A549 (cell line): ENCODE data around the gene RNASE12. TPM values are rescaled to one million over a fixed set of nuclear protein-coding genes. Genes with fewer than 3 reads are reported as not detected.
"Not testable (repeated sequence)": the region's sequence is repeated elsewhere in the genome, so short reads cannot be mapped to it uniquely, and the experiment has no call there.

ENCODE experiments used
- ATAC-seq, 2 experiments: fragments of 200-7000 bp in 1 of 2; fragments of >200 bp in 1 of 2; cut with Nextera tagmentation in 1 of 2; cut with Tn5 transposase in 1 of 2; 3 replicates each; pipeline versions ENCODE4 v1.8.0 to v1.9.1; 2018 to 2020; ENCODE audit warnings: mild to moderate bottlenecking in 1 of 2, moderate library complexity in 1 of 2
- CTCF ChIA-PET: fragments of 300-600 bp; sonication (Branson Sonifier 250); formaldehyde crosslinking; extraction: SDS; loops from one replicate; lab custom pipeline; 2021; ENCODE audit warnings: antibody characterized with exemption, inconsistent platforms; lab: Yijun Ruan, JAX
- POLR2A ChIA-PET: fragments of 350-600 bp; formaldehyde crosslinking; extraction: SDS; loops from one replicate; lab custom pipeline; 2021; ENCODE audit warnings: antibody characterized with exemption, inconsistent platforms; lab: Yijun Ruan, JAX
- DNase-seq, 2 experiments: peaks; one replicate each; pipeline versions ENCODE4 v3.0.0 to v3.0.0-alpha.2; 2011 to 2016; ENCODE audit warnings: low read depth in 1 of 2, low spot score in 1 of 2
- FAIRE-seq: peaks from 2 replicates; lab custom pipeline; 2011; peaks lifted over from hg19 to GRCh38; lab: Jason Lieb, UNC
- H3K27ac ChIP-seq, 2 experiments: fragments of >200 bp; sonication (Bioruptor Twin); formaldehyde crosslinking; 3 replicates each; pipeline ENCODE4 v1.5.1; 2016 to 2017
- H3K4me1 ChIP-seq: fragments of >200 bp; sonication (Bioruptor Twin); formaldehyde crosslinking; 3 replicates; pipeline ENCODE4 v1.6.1; 2016
- H3K4me2 ChIP-seq: fragments of >200 bp; sonication (Bioruptor Twin); formaldehyde crosslinking; 3 replicates; pipeline ENCODE4 v1.6.1; 2016
- H3K4me3 ChIP-seq: fragments of >200 bp; sonication (Bioruptor Twin); formaldehyde crosslinking; 3 replicates; pipeline ENCODE4 v1.5.1; 2016
- H3K9me3 ChIP-seq: fragments of >200 bp; sonication (Bioruptor Twin); formaldehyde crosslinking; 3 replicates; pipeline ENCODE4 v1.6.1; 2016
- BHLHE40 ChIP-seq: IDR thresholded peaks from 2 replicates; pipeline ENCODE4 v1.6.1; 2012; ENCODE audit warnings: low read depth, low read length, inconsistent platforms
- CBX2 ChIP-seq: fragments of 200-600 bp; sonication (generic); IDR thresholded peaks from 2 replicates; pipeline ENCODE4 v1.6.1; 2016; ENCODE audit warnings: low read depth, mild to moderate bottlenecking, borderline replicate concordance
- CEBPB ChIP-seq, 2 experiments: fragments of >200 bp in 1 of 2; sonication (Bioruptor Twin) in 1 of 2; formaldehyde crosslinking in 1 of 2; IDR thresholded peaks; 2 replicates each; pipeline ENCODE4 v1.6.1; 2012 to 2016
- EHF ChIP-seq: fragments of 250-450 bp; sonication (Bioruptor Pico); IDR thresholded peaks from 2 replicates; pipeline ENCODE4 v1.5.0; 2020; ENCODE audit warnings: mild to moderate bottlenecking
- ESRRA ChIP-seq: fragments of 150-350 bp; IDR thresholded peaks from 2 replicates; pipeline ENCODE4 v1.6.1; 2014; ENCODE audit warnings: mild to moderate bottlenecking, low read length, borderline replicate concordance
- HEYL ChIP-seq: fragments of 250-450 bp; sonication (Bioruptor Pico); IDR thresholded peaks from 2 replicates; pipeline ENCODE4 v1.8.0; 2021; ENCODE audit warnings: mild to moderate bottlenecking, moderate library complexity
- HOXA7 ChIP-seq: fragments of 250-450 bp; sonication (Bioruptor Pico); IDR thresholded peaks from 2 replicates; pipeline ENCODE4 v1.5.0; 2020; ENCODE audit warnings: mild to moderate bottlenecking, moderate library complexity
- HOXB13 ChIP-seq: fragments of 250-450 bp; sonication (Bioruptor Pico); IDR thresholded peaks from 2 replicates; pipeline ENCODE4 v1.5.0; 2020; ENCODE audit warnings: low read depth, mild to moderate bottlenecking, moderate library complexity
- NR3C1 ChIP-seq: fragments of >200 bp; sonication (Bioruptor Twin); formaldehyde crosslinking; IDR thresholded peaks from 3 replicates; pipeline ENCODE4 v1.6.1; 2017
- POLR2A ChIP-seq: IDR thresholded peaks from 2 replicates; pipeline ENCODE4 v1.6.1; 2012; ENCODE audit warnings: mild to moderate bottlenecking, low read length
- SMC3 ChIP-seq: fragments of >200 bp; sonication (Bioruptor Twin); formaldehyde crosslinking; IDR thresholded peaks from 3 replicates; pipeline ENCODE4 v1.6.1; 2018; ENCODE audit warnings: inconsistent platforms
- TFCP2L1 ChIP-seq: fragments of 250-450 bp; sonication (Bioruptor Pico); IDR thresholded peaks from 2 replicates; pipeline ENCODE4 v1.5.0; 2021; ENCODE audit warnings: mild to moderate bottlenecking
- ZC3H11A ChIP-seq: fragments of 450-650 bp; IDR thresholded peaks from 2 replicates; pipeline ENCODE4 v1.6.1; 2014; ENCODE audit warnings: antibody characterized with exemption, mild to moderate bottlenecking
- WGBS: methylation state at CpG from one replicate; pipeline ENCODE4 v1.1.6; 2017; ENCODE audit errors: missing lambda C conversion rate; 5-methylcytosine and 5-hydroxymethylcytosine counted together
- polyA plus RNA-seq, 4 experiments: library from polyadenylated mRNA; depleted of rRNA in 3 of 4; stranded (reverse); fragments of >200 nt; fragmentation: RNase III in 1 of 4; extraction: RNeasy Plus Mini Kit Qiagen cat#74134 plus additional on column Dnase treatment in 1 of 4; gene quantifications; 2 replicates in 3 of 4; 3 replicates in 1 of 4; pipeline ENCODE4 v1.2.3, GENCODE V29; 2011 to 2017
- TF ChIP-seq, protein P1 (sequence below): fragments of 150-350 bp; IDR thresholded peaks from 2 replicates; pipeline ENCODE4 v1.6.1; 2014; ENCODE audit warnings: low read depth, mild to moderate bottlenecking, low read length
- TF ChIP-seq, protein P2 (sequence below): fragments of 250-450 bp; sonication (Bioruptor Pico); IDR thresholded peaks from 2 replicates; pipeline ENCODE4 v1.5.0; 2020; ENCODE audit warnings: low read depth, mild to moderate bottlenecking, moderate library complexity

Gene RNASE12
- polyA plus RNA-seq, 2 of the 4 experiments (the other 2 are of a cell fraction): not detected

DNA sequence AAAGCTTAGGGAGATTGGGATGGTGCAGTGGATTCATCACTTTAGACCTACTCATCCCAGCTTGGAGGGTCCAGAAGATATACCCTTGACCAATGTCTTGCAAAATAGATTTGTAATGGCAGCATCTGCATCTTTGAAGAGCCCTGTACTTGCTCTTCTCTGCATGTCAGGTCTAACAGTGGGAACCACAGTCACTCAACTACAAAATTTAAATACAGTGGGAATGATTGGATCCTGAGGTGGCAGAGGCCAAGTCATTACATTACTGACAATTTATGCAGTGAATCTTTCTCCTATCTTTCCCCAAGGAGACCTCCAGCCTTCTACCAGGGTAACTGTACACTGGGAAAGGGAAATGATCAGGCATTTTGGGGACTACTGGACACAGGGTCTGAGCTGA is 22.1 kb downstream of the RNASE12 start:
- no peak for TF ChIP-seq EHF (CRISPR knock-in tag)
- no peak overlapping the region for H3K4me3 ChIP-seq
- H3K4me1 ChIP-seq: no peaks in the 10 kb centered on the region
- DNase-seq (no peak), ATAC-seq (no peak), FAIRE-seq (no peak)
- CTCF ChIA-PET: interaction anchor here (1.1 kb wide), 1 partner anchor 21 kb away, joined by 3 read pairs; no protein-coding TSS in a partner anchor
- no peak overlapping the region for H3K4me2 ChIP-seq
- peaks cover 14% of the 10 kb centered on the region for H3K9me3 ChIP-seq
- no peak overlapping the region for H3K27ac ChIP-seq
- POLR2A ChIA-PET: no interaction called here

DNA sequence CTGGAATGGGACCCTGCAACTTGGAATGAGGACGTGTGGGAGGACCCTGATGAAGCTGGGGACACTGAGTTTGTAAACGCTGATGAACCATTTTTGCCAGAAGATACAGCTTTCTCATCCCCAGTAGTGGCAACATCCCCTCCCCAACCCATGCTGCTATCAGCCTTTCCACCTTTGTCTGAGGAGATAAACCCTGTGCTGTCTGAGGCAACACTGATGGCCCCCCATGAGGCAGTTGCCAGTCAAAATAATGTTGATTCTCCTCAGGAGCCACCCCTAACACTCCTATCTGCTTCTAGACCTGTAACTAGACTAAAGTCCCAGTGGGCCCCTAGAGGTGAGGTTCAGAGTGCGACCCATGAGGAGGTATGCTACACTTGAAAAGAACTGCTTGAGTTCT is 22.8 kb downstream of the RNASE12 start:
- TF ChIP-seq ESRRA: no peak
- peaks cover 14% of the 10 kb centered on the region for H3K9me3 ChIP-seq
- DNase-seq (no peak), ATAC-seq (no peak), FAIRE-seq (no peak)
- H3K4me3 ChIP-seq: no peak overlapping the region
- no peaks in the 10 kb centered on the region for H3K4me1 ChIP-seq
- H3K4me2 ChIP-seq: no peak overlapping the region
- CTCF ChIA-PET: interaction anchor here (0.6 to 1.1 kb wide), 2 partner anchors 10 to 22 kb away, joined by 3 read pairs; no protein-coding TSS in a partner anchor
- POLR2A ChIA-PET: no interaction called here
- 17% methylated on average over 3 of the region's 3 CpGs for WGBS
- no peak overlapping the region for H3K27ac ChIP-seq

DNA sequence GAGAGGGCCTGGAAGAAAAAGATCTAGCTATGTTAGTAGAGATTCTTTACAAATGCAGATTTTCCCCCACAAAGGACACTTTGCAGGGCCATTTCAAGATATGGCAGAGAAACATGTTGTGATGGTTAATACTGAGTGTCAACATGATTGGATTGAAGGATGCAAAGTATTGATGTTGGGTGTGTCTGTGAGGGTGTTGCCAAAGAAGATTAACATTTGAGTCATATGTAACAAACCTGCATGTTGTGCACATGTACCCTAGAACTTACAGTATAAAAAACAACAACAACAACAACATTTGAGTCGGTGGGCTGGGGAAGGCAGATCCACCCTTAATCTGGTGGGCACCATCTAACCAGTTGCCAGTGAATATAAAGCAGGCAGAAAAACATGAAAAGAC is 24.0 kb downstream of the RNASE12 start:
- POLR2A ChIA-PET, FAIRE-seq, H3K27ac ChIP-seq, ATAC-seq, DNase-seq, H3K4me3 ChIP-seq, H3K4me1 ChIP-seq, H3K4me2 ChIP-seq: not testable (repeated sequence)
- H3K9me3 ChIP-seq: peaks cover 14% of the 10 kb centered on the region
- CTCF ChIA-PET: interaction anchor here (1.4 kb wide), 1 partner anchor 36 kb away, joined by 6 read pairs; no protein-coding TSS in a partner anchor
- 0% methylated on average over 1 of the region's 1 CpG for WGBS

DNA sequence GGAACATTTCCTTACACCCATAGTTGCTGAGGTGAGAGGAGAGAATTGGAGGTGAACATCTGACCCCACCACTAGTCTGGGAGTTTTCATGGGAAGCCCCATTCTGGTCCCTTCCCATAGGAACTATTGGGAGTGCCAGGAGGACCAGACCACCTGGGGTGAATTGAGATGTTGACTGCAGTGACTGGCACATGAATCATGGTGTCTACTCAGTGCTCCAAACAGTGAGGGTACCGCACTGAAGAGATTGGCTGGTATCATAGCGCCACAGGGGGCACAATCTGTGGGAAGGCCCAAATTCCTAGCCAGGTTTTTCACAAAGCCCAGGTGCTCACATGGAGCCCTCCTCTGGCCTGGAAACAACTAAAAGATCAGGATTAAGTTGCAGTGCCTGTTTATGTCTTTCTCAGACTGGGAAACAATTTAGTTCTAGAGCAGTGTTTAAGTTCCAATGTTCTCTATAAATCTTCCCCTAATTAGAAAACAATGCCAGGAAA is 26.6 kb downstream of the RNASE12 start:
- H3K27ac ChIP-seq: no peak overlapping the region
- ATAC-seq (no peak), FAIRE-seq (no peak), DNase-seq (no peak)
- H3K4me3 ChIP-seq: no peak overlapping the region
- H3K9me3 ChIP-seq: peaks cover 14% of the 10 kb centered on the region
- POLR2A ChIA-PET: no interaction called here
- no peak overlapping the region for H3K4me2 ChIP-seq
- CTCF ChIA-PET: no interaction called here
- 33% methylated on average over 2 of the region's 2 CpGs for WGBS
- no peak for TF ChIP-seq EHF (CRISPR knock-in tag)
- TF ChIP-seq ZC3H11A: no peak
- no peak for TF ChIP-seq CBX2
- TF ChIP-seq HOXB13 (CRISPR knock-in tag): no peak
- TF ChIP-seq, protein P1, sequence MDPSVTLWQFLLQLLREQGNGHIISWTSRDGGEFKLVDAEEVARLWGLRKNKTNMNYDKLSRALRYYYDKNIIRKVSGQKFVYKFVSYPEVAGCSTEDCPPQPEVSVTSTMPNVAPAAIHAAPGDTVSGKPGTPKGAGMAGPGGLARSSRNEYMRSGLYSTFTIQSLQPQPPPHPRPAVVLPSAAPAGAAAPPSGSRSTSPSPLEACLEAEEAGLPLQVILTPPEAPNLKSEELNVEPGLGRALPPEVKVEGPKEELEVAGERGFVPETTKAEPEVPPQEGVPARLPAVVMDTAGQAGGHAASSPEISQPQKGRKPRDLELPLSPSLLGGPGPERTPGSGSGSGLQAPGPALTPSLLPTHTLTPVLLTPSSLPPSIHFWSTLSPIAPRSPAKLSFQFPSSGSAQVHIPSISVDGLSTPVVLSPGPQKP: no peak
- TF ChIP-seq SMC3: no peak
- H3K4me1 ChIP-seq: no peaks in the 10 kb centered on the region

DNA sequence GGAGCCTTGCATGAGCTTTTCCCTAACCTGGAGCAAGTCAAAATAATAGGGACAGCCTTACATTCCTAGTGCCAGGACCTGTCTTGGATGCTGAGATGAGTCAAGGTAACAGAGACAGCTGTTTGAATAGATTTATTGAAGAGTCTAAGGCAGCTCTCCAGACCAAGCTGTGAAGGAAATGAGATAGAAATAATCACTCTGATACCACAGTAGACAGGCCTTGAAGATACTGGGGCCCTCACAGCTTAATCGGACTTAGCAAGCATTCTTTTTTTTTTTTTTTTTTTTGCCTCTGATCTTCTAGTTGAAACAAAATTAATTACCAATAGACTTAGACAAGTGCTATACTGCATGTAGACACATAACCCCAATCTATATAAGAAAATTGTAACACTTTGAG is 27.2 kb downstream of the RNASE12 start:
- ChIA-PET CTCF (no interaction called here), POLR2A (no interaction called here)
- H3K4me3 ChIP-seq: no peak overlapping the region
- no peak overlapping the region for H3K27ac ChIP-seq
- no peak for ATAC-seq
- H3K9me3 ChIP-seq: peaks cover 10% of the 10 kb centered on the region
- WGBS: 48% methylated on average over 1 of the region's 1 CpG
- no peak overlapping the region for H3K4me2 ChIP-seq
- no peak for TF ChIP-seq BHLHE40
- TF ChIP-seq HEYL (CRISPR knock-in tag): no peak
- TF ChIP-seq CEBPB (IDR thresholded peaks at IDR 0.05): no peak
- TF ChIP-seq POLR2A: no peak
- no peak for TF ChIP-seq TFCP2L1
- TF ChIP-seq NR3C1: no peak
- TF ChIP-seq, protein P2, sequence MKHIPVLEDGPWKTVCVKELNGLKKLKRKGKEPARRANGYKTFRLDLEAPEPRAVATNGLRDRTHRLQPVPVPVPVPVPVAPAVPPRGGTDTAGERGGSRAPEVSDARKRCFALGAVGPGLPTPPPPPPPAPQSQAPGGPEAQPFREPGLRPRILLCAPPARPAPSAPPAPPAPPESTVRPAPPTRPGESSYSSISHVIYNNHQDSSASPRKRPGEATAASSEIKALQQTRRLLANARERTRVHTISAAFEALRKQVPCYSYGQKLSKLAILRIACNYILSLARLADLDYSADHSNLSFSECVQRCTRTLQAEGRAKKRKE (CRISPR knock-in tag): no peak
- TF ChIP-seq HOXA7 (CRISPR knock-in tag): no peak
- no peaks in the 10 kb centered on the region for H3K4me1 ChIP-seq
- no peak for DNase-seq
- FAIRE-seq: no peak
